SK-N-SH treated with all-trans-retinoic acid at 6 μM for 48 hours (cell line): ENCODE data around the gene RASSF1.

ENCODE experiments used
- ESRRG ChIP-seq: fragments of 250-450 bp; sonication (Bioruptor Pico); IDR thresholded peaks from 2 replicates; pipeline ENCODE4 v1.6.1; 2021; ENCODE audit warnings: mild to moderate bottlenecking
- PATZ1 ChIP-seq: fragments of 250-450 bp; sonication (Bioruptor Pico); IDR thresholded peaks from 2 replicates; pipeline ENCODE4 v1.8.0; 2020; ENCODE audit warnings: mild to moderate bottlenecking, moderate library complexity, borderline replicate concordance
- RARB ChIP-seq: fragments of 250-450 bp; sonication (Bioruptor Pico); IDR thresholded peaks from 2 replicates; pipeline ENCODE4 v1.8.0; 2021; ENCODE audit warnings: mild to moderate bottlenecking, moderate library complexity
- TF ChIP-seq, protein P1 (sequence below): fragments of 250-450 bp; sonication (Bioruptor Pico); IDR thresholded peaks from 2 replicates; pipeline ENCODE4 v1.8.0; 2021; ENCODE audit warnings: low read depth, mild to moderate bottlenecking, moderate library complexity, borderline replicate concordance

DNA sequence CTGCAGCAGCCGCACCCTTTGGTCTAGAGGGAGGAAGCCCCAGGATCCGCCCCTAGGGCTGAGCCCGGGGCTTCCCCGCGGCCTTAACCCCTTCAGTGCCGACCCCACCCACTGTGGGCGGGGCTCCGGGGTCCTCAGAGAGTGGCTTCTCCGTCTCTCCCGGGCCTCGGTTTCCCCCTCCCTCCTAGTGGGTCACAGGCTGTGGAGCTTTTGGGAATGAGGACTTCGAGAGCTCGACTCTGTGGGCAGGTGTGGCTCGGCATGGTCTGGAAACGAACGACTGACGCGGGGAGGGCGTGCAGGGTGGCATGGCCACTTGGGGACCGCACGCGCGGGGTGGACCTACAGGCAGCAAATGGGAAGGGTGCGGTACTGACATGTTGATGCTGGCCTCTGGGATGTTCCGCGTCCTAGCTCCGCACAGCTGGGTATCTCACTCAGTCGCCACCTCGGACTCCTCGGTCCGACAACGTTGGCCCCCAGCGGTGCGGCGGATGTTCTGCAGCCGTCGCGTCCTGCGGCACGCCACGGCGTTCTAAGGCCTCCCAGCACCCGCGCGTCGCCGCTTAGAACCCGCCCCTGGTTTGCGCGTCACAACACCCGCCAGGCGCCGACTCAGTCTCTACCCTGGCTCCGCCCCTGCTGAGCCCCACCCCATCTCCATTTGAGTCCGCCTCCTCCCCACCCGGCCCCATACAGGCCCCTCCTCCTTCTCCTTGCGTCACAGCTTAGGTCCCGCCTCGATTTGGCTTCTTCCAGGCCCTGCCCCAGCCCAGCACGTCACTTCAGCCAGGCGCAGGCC, 41.6 kb downstream of the RASSF1 start, which contains the start of the genes HYAL3 and NAA80:
- TF ChIP-seq ESRRG (CRISPR knock-in tag), result no peak
- TF ChIP-seq RARB (CRISPR knock-in tag), result no peak
- TF ChIP-seq, protein P1, sequence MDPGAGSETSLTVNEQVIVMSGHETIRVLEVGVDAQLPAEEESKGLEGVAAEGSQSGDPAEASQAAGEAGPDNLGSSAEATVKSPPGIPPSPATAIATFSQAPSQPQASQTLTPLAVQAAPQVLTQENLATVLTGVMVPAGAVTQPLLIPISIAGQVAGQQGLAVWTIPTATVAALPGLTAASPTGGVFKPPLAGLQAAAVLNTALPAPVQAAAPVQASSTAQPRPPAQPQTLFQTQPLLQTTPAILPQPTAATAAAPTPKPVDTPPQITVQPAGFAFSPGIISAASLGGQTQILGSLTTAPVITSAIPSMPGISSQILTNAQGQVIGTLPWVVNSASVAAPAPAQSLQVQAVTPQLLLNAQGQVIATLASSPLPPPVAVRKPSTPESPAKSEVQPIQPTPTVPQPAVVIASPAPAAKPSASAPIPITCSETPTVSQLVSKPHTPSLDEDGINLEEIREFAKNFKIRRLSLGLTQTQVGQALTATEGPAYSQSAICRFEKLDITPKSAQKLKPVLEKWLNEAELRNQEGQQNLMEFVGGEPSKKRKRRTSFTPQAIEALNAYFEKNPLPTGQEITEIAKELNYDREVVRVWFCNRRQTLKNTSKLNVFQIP (CRISPR knock-in tag), result no peak
- TF ChIP-seq PATZ1 (CRISPR knock-in tag), result no peak
